H9 (cell line): ENCODE data around the gene MARVELD1. TPM values are rescaled to one million over a fixed set of nuclear protein-coding genes. Genes with fewer than 3 reads are reported as not detected.

Experiments
- DNase-seq: peaks from one replicate; pipeline ENCODE4 v3.0.0-alpha.2; 2017
- H2AFZ ChIP-seq: one replicate; pipeline ENCODE4 v1.6.1; 2013; ENCODE audit warnings: mild to moderate bottlenecking, low read length, control low read depth, moderate library complexity
- H2AK5ac ChIP-seq: 2 replicates; pipeline ENCODE4 v1.6.1; 2013; ENCODE audit warnings: low read length, control low read depth, mixed read lengths; ENCODE audit not compliant: insufficient read length
- H2BK120ac ChIP-seq: one replicate; pipeline ENCODE4 v1.6.1; 2013; ENCODE audit warnings: low read depth, mild to moderate bottlenecking, low read length, control low read depth, inconsistent platforms; ENCODE audit not compliant: poor library complexity, severe bottlenecking
- H2BK12ac ChIP-seq: 2 replicates; pipeline ENCODE4 v1.6.1; 2013; ENCODE audit warnings: low read length, control low read depth, mixed read lengths, low read depth; ENCODE audit not compliant: insufficient read length
- H2BK15ac ChIP-seq: 2 replicates; pipeline ENCODE4 v1.6.1; 2013; ENCODE audit warnings: low read depth, low read length, control low read depth
- H2BK20ac ChIP-seq: one replicate; pipeline ENCODE4 v1.6.1; 2013; ENCODE audit warnings: low read depth, mild to moderate bottlenecking, low read length, control low read depth, inconsistent platforms; ENCODE audit not compliant: poor library complexity, severe bottlenecking
- H2BK5ac ChIP-seq: 2 replicates; pipeline ENCODE4 v1.6.1; 2013; ENCODE audit warnings: low read length, control low read depth, mixed read lengths; ENCODE audit not compliant: insufficient read length
- H3K14ac ChIP-seq: 2 replicates; pipeline ENCODE4 v1.6.1; 2013; ENCODE audit warnings: low read length, control low read depth; ENCODE audit not compliant: insufficient read depth
- H3K18ac ChIP-seq: 2 replicates; pipeline ENCODE4 v1.6.1; 2013; ENCODE audit warnings: low read depth, mild to moderate bottlenecking, mixed read lengths, low read length, control low read depth; ENCODE audit not compliant: insufficient read length
- H3K23ac ChIP-seq: 2 replicates; pipeline ENCODE4 v1.6.1; 2013; ENCODE audit warnings: low read length, control low read depth, mixed read lengths, low read depth; ENCODE audit not compliant: insufficient read length
- H3K23me2 ChIP-seq: 2 replicates; pipeline ENCODE4 v1.6.1; 2013; ENCODE audit warnings: low read depth, mild to moderate bottlenecking, mixed read lengths, low read length, control low read depth; ENCODE audit not compliant: insufficient read length, poor library complexity, severe bottlenecking
- H3K27ac ChIP-seq: 2 replicates; pipeline ENCODE4 v1.5.1; 2013; ENCODE audit warnings: low read length, control low read depth, mixed read lengths, low read depth; ENCODE audit not compliant: insufficient read length
- H3K27me3 ChIP-seq: 2 replicates; pipeline ENCODE4 v1.6.1; 2013; ENCODE audit warnings: low read length, control low read depth, inconsistent platforms; ENCODE audit not compliant: insufficient read depth
- H3K4ac ChIP-seq: 2 replicates; pipeline ENCODE4 v1.6.1; 2013; ENCODE audit warnings: low read depth, mild to moderate bottlenecking, control low read depth, inconsistent platforms, low read length, moderate library complexity
- H3K4me1 ChIP-seq: 2 replicates; pipeline ENCODE4 v1.6.1; 2013; ENCODE audit warnings: low read length, control low read depth, inconsistent platforms; ENCODE audit not compliant: insufficient read depth
- H3K4me2 ChIP-seq: 2 replicates; pipeline ENCODE4 v1.6.1; 2013; ENCODE audit warnings: low read length, control low read depth, mixed read lengths; ENCODE audit not compliant: insufficient read length, insufficient read depth
- H3K56ac ChIP-seq: 2 replicates; pipeline ENCODE4 v1.6.1; 2013; ENCODE audit warnings: low read depth, mild to moderate bottlenecking, mixed read lengths, low read length, control low read depth; ENCODE audit not compliant: insufficient read length
- H3K79me1 ChIP-seq: 2 replicates; pipeline ENCODE4 v1.6.1; 2013; ENCODE audit warnings: low read depth, mild to moderate bottlenecking, moderate library complexity, low read length, control low read depth, inconsistent platforms; ENCODE audit not compliant: insufficient read depth, poor library complexity, severe bottlenecking
- H3K79me2 ChIP-seq: 2 replicates; pipeline ENCODE4 v1.6.1; 2013; ENCODE audit warnings: low read length, control low read depth, inconsistent platforms; ENCODE audit not compliant: insufficient read depth
- H3K9ac ChIP-seq: 2 replicates; pipeline ENCODE4 v1.6.1; 2013; ENCODE audit warnings: low read length, control low read depth, mixed read lengths; ENCODE audit not compliant: insufficient read length; ENCODE audit errors: extremely low read depth
- H3K9me3 ChIP-seq: one replicate; pipeline ENCODE4 v1.6.1; 2013; ENCODE audit warnings: low read depth, low read length, inconsistent platforms; ENCODE audit not compliant: control insufficient read depth
- H3T11ph ChIP-seq: one replicate; pipeline ENCODE4 v1.6.1; 2013; ENCODE audit warnings: mild to moderate bottlenecking, low read length, control low read depth, inconsistent platforms
- H4K20me1 ChIP-seq: one replicate; pipeline ENCODE4 v1.6.1; 2013; ENCODE audit not compliant: control insufficient read depth, insufficient read length, insufficient read depth
- H4K5ac ChIP-seq: 2 replicates; pipeline ENCODE4 v1.6.1; 2013; ENCODE audit warnings: low read depth, mild to moderate bottlenecking, mixed read lengths, low read length, control low read depth; ENCODE audit not compliant: insufficient read length
- H4K8ac ChIP-seq: replicated peaks from 2 replicates; pipeline ENCODE4 v1.6.1; 2013; ENCODE audit warnings: low read length, control low read depth, mixed read lengths, low read depth; ENCODE audit not compliant: insufficient read length
- H4K91ac ChIP-seq: 2 replicates; pipeline ENCODE4 v1.6.1; 2013; ENCODE audit warnings: low read depth, mild to moderate bottlenecking, moderate library complexity, mixed read lengths, low read length, control low read depth; ENCODE audit not compliant: insufficient read length
- H3K27ac Mint-ChIP-seq, 3 experiments: 2 replicates in 2 of 3; 3 replicates in 1 of 3; pipeline ENCODE4 v1.8.0; 2020 to 2021; ENCODE audit warnings: mixed read lengths in 3 of 3, mild to moderate bottlenecking in 1 of 3, moderate library complexity in 1 of 3
- H3K27me3 Mint-ChIP-seq: 2 replicates; pipeline ENCODE4 v1.8.0; 2021; ENCODE audit warnings: low read depth, mild to moderate bottlenecking, moderate library complexity, mixed read lengths
- H3K36me3 Mint-ChIP-seq, 3 experiments: 2 replicates in 2 of 3; 3 replicates in 1 of 3; pipeline ENCODE4 v1.8.0; 2020 to 2021; ENCODE audit warnings: low read depth in 3 of 3, mixed read lengths in 3 of 3; ENCODE audit not compliant: insufficient read depth in 1 of 3
- H3K4me1 Mint-ChIP-seq, 2 experiments: 2 replicates each; pipeline ENCODE4 v1.8.0; 2020; ENCODE audit warnings: mixed read lengths in 2 of 2
- H3K4me3 Mint-ChIP-seq, 2 experiments: 2 replicates in 1 of 2; 3 replicates in 1 of 2; pipeline ENCODE4 v1.8.0; 2020 to 2021; ENCODE audit warnings: mild to moderate bottlenecking in 2 of 2, mixed read lengths in 2 of 2, moderate library complexity in 1 of 2
- H3K9me3 Mint-ChIP-seq, 2 experiments: 2 replicates in 1 of 2; 3 replicates in 1 of 2; pipeline ENCODE4 v1.8.0; 2020; ENCODE audit warnings: mild to moderate bottlenecking in 2 of 2, mixed read lengths in 2 of 2, moderate library complexity in 1 of 2
- CTCF ChIP-seq: fragments of 200-600 bp; sonication (generic); conservative IDR thresholded peaks from 3 replicates; pipeline ENCODE4 v1.8.0; 2021; ENCODE audit warnings: antibody characterized with exemption, mild to moderate bottlenecking
- WGBS: extraction: QIAGEN DNeasy Blood & Tissue Kit; methylation state at CpG from one replicate; pipeline ENCODE4 v1.1.7; 2013; ENCODE audit warnings: missing lambda C conversion rate, low lambda C conversion rate, mixed read lengths; ENCODE audit not compliant: insufficient read length; ENCODE audit errors: extremely low coverage; 5-methylcytosine and 5-hydroxymethylcytosine counted together
- total RNA-seq: library from RNA; stranded (reverse); gene quantifications from 2 replicates; pipeline ENCODE4 v1.2.1, GENCODE V29; 2021

Gene MARVELD1
- total RNA-seq, 1 experiment from 2014 or later, result 26.7 TPM

DNA sequence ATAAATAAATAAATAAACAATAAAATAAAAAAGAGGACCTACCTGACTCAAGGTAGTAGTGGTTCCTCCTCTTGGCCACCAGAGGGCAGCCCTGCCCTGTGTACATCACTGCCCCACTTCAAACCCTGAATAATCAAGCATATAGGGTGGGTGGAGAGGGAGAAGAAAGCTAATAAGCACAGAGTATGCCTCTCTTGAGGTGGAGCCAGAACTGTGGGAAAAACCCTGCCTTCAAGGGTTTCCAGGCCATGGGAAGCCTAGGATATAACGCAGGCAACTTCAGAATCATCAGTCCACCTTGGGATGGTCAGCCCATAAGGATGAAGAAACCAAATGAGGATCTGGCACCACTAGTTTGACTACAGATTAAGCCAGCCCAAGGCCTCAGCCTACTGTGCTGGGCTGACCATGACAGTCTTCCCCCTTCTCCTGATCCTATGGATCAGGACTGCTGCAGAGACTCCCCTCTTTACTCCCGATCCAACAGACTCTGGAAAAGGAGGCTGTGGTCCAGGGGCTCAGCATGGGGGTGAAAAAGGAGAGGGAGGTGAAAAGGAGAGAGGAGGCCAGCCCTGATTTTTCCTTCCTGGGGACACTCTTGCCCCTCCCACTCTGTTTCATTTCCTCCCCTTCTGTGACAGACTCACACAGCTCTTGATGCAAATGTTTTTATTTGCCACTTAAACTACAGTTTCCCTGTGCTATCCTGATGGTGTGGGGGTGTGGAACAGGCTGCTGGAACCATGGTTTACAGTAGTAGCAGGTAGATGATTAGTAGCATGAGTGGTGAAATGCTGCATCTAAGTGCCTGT lies 36.6 kb upstream of the MARVELD1 start:
- H3K4ac ChIP-seq, result no peak overlapping the region
- no peak overlapping the region for H3K23ac ChIP-seq
- no peak overlapping the region for H3K18ac ChIP-seq
- no peak overlapping the region for H3K4me2 ChIP-seq
- H3K56ac ChIP-seq, result no peak overlapping the region
- H3K9ac ChIP-seq, result no peak overlapping the region
- WGBS, result no CpG with 5 or more reads among the region's 2 CpGs
- H3K4me3 Mint-ChIP-seq, result no peak overlapping the region
- H2BK12ac ChIP-seq, result no peak overlapping the region
- H3K4me1 Mint-ChIP-seq, result no peaks in the 10 kb centered on the region; a peak in 1 of 4 replicates
- H3K36me3 Mint-ChIP-seq, result peaks cover 19 to 49% (median 42%) of the 10 kb centered on the region in 3 experiments
- no peak overlapping the region for H4K8ac ChIP-seq
- no peak overlapping the region for H2BK120ac ChIP-seq
- no peaks in the 10 kb centered on the region for H4K20me1 ChIP-seq
- H3K27ac ChIP-seq, result no peak overlapping the region
- H2BK5ac ChIP-seq, result no peak overlapping the region
- H3K9me3 ChIP-seq, result no peaks in the 10 kb centered on the region
- H2AK5ac ChIP-seq, result no peak overlapping the region
- TF ChIP-seq CTCF, result peak; percentile 96
- no peak overlapping the region for H4K91ac ChIP-seq
- no peak overlapping the region for H4K5ac ChIP-seq
- no peak overlapping the region for H3T11ph ChIP-seq
- H3K79me2 ChIP-seq, result no peaks in the 10 kb centered on the region
- H3K27me3 ChIP-seq, result no peaks in the 10 kb centered on the region
- no peak overlapping the region for H2AFZ ChIP-seq
- DNase-seq, result peak; percentile 43
- no peak overlapping the region for H2BK15ac ChIP-seq
- H3K27me3 Mint-ChIP-seq, result no peaks in the 10 kb centered on the region
- no peaks in the 10 kb centered on the region for H3K9me3 Mint-ChIP-seq
- H3K23me2 ChIP-seq, result no peaks in the 10 kb centered on the region
- H2BK20ac ChIP-seq, result no peak overlapping the region
- H3K27ac Mint-ChIP-seq, result peak overlapping the region in 1 of 3 experiments; percentile 18; a peak in 1 of 7 replicates
- H3K4me1 ChIP-seq, result no peaks in the 10 kb centered on the region
- H3K14ac ChIP-seq, result no peak overlapping the region
- H3K79me1 ChIP-seq, result no peaks in the 10 kb centered on the region
